ENCODE data around the gene RAB11FIP3. TPM values are rescaled to one million over a fixed set of nuclear protein-coding genes. Genes with fewer than 3 reads are reported as not detected.

RAB11FIP3 gene
- total and polyA plus RNA-seq, 12 donors = 12.7 to 63.4 (median 40.8) TPM

DNA sequence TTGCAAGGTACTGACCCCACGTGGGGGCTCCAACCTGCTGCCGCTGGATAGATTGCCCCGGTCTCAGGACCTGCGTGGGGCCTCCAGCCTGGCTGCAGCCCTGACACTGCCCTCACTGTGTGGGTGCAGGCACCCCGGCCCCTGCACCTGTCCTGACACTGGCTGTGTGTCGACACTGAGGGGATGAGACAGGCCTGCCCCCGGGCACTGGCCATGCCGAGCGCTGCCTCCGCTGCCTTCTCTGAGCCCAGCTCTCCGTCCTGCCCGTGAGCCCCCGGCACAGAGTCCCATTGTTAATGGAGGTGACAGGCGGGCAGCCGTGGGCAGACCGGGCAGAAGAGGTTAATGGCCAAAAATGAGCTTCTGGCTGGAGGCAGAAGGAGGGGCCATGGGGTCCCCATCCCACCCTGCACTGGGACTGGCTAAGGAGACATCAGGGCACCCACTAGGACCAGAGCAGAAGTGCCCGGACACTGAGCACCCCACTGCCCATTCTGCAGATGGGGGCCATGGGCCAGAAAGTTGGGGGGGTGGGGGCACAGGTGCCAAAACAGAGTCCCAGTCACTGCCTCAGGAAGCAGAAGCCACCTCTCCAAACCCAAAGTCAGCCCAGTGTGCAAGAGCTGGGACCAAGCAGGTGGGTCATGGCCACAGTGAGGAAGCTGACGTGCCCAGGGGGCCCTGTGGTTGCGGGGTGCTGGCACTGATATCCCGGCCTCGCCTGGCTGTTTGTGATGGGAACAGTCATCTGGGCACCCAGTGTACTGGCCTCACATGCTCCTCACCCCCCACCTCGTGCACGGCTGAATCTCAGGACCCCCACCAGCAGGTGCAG is 132.2 kb downstream of the RAB11FIP3 start:
- intact Hi-C loops (cut with DNase I) = no loop called here
- 80 to 81% (median 80%) methylated on average over 7 to 23 of the region's 23 CpGs; no CpG with 5 or more reads in 1 of the 4 donors for WGBS, 4 donors
- Histone ChIP-seq H3K36me3 (replicated peaks in 1 of 2) (peaks cover 0 to 2% of the 10 kb centered on the region in 2 donors), H3K27me3 (peaks cover 23% of the 10 kb centered on the region), H3K9me3 (replicated peaks in 1 of 3) (no peaks in the 10 kb centered on the region), H3K4me3 (no peak overlapping the region), H3K4me1 (replicated peaks in 1 of 2) (peaks cover 0 to 6% of the 10 kb centered on the region in 2 donors), H3K27ac (no peak overlapping the region)
- DNase-seq = no peak
- no peak for TF ChIP-seq POLR2A (IDR thresholded peaks at IDR 0.05)
- TF ChIP-seq, protein P1, sequence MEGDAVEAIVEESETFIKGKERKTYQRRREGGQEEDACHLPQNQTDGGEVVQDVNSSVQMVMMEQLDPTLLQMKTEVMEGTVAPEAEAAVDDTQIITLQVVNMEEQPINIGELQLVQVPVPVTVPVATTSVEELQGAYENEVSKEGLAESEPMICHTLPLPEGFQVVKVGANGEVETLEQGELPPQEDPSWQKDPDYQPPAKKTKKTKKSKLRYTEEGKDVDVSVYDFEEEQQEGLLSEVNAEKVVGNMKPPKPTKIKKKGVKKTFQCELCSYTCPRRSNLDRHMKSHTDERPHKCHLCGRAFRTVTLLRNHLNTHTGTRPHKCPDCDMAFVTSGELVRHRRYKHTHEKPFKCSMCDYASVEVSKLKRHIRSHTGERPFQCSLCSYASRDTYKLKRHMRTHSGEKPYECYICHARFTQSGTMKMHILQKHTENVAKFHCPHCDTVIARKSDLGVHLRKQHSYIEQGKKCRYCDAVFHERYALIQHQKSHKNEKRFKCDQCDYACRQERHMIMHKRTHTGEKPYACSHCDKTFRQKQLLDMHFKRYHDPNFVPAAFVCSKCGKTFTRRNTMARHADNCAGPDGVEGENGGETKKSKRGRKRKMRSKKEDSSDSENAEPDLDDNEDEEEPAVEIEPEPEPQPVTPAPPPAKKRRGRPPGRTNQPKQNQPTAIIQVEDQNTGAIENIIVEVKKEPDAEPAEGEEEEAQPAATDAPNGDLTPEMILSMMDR (IDR thresholded peaks at IDR 0.05) = no peak

DNA sequence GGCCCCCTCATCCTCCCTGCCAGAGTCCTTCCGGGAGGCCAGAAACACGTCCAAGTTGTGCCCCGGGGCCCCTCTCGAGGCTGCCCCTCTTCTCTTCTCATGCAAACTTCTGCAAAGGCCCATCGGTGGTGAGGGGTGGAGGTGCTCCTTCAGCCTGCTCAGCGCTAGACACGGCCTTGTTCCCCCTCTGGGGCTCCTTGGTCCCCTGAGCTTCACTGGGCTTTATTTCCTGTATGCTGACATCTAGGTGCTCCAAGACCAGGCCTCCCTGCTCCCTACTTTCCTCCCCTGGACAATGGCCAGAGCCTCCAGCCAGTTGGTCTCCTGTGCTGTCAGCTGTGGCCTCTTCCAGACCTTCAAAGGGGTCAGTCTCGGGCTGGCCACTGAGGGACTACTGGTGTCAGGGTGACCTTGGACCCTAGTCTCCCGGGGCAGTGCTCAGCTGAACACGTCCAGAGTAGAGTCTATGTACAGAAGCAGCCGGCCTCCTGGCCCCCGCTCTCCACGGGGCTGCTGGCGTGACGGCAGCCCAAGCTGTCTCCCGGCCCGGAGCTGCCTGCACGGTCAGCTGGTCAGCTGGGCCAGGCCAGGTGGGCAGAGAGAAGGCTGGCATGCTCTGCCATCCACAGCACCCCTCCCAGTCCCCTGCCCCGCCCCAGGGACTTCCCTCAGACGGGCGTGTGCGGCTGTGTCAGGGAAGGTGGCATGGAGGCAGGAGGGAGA is 133.0 kb downstream of the RAB11FIP3 start:
- H3K27me3 ChIP-seq = peaks cover 23% of the 10 kb centered on the region
- H3K9me3 ChIP-seq (replicated peaks in 1 of 3) = no peaks in the 10 kb centered on the region
- no peak overlapping the region for H3K4me3 ChIP-seq
- no peaks in the 10 kb centered on the region for H3K36me3 ChIP-seq (replicated peaks in 1 of 2)
- DNase-seq = no peak
- intact Hi-C loops (cut with DNase I) = no loop called here
- 58 to 71% (median 60%) methylated on average over 18 to 22 of the region's 22 CpGs for WGBS, 4 donors
- peaks cover 0 to 6% of the 10 kb centered on the region in 2 donors for H3K4me1 ChIP-seq (replicated peaks in 1 of 2)
- TF ChIP-seq, protein P1 (IDR thresholded peaks at IDR 0.05) = no peak
- TF ChIP-seq POLR2A (IDR thresholded peaks at IDR 0.05) = no peak
- H3K27ac ChIP-seq = no peak overlapping the region

DNA sequence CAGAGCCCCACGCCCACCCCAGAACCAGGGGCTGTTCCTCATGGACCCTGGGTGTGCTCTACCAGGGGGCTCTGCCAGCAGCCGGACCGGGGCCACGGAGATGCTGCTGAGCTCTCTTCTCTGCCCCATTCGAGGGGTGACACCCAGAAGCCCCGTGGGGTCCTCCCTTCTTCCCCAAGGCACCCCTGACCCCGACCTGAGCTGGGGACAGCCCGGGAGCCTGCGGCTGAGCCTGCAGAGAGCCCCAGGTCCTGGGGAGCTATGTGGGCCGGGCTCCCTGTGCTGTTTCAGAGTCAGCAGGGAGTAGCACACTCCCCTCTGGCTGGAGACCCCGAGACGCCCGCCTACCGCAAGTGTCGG is 133.6 kb downstream of the RAB11FIP3 start:
- 76 to 80% (median 79%) methylated on average over 5 to 15 of the region's 15 CpGs; no CpG with 5 or more reads in 1 of the 4 donors for WGBS, 4 donors

More for the DNA sequence above, 133.6 kb downstream of the RAB11FIP3 start:
- Histone ChIP-seq H3K9me3 (replicated peaks in 1 of 3) (no peaks in the 10 kb centered on the region), H3K27me3 (peaks cover 23% of the 10 kb centered on the region), H3K4me1 (replicated peaks in 1 of 2) (peaks cover 0 to 6% of the 10 kb centered on the region in 2 donors), H3K27ac (no peak overlapping the region), H3K36me3 (replicated peaks in 1 of 2) (no peaks in the 10 kb centered on the region), H3K4me3 (no peak overlapping the region)
- intact Hi-C loops (cut with DNase I) = no loop called here
- no peak for TF ChIP-seq POLR2A (IDR thresholded peaks at IDR 0.05)
- TF ChIP-seq, protein P1 (IDR thresholded peaks at IDR 0.05) = no peak
- DNase-seq = no peak

Data from adrenal gland (tissue), 12 donors.